ENCODE measurements around the gene ADAD2.

ADAD2 gene

GRCh38 chr16:84169765-84170310 is 21.1 kb upstream of the ADAD2 start:
- H3K4me1 ChIP-seq (ENCODE audit: low read depth, poor library complexity, severe bottlenecking) = peaks cover 4% of the 10 kb centered on the region
- no peak overlapping the region for H2AFZ ChIP-seq (ENCODE audit: low read depth)
- no peaks in the 10 kb centered on the region for H3K27me3 ChIP-seq (ENCODE audit: insufficient read depth, low read depth)
- no peaks in the 10 kb centered on the region for H3K36me3 ChIP-seq (ENCODE audit: insufficient read depth)
- H4K20me1 ChIP-seq (ENCODE audit: insufficient read depth) = no peaks in the 10 kb centered on the region
- H3K9ac ChIP-seq = no peak overlapping the region
- no peak overlapping the region for H3K4me3 ChIP-seq (IDR thresholded peaks at IDR 0.05; ENCODE audit: insufficient read depth, low read depth, low read length)
- no peak overlapping the region for H3K4me2 ChIP-seq
- TF ChIP-seq, protein P1, sequence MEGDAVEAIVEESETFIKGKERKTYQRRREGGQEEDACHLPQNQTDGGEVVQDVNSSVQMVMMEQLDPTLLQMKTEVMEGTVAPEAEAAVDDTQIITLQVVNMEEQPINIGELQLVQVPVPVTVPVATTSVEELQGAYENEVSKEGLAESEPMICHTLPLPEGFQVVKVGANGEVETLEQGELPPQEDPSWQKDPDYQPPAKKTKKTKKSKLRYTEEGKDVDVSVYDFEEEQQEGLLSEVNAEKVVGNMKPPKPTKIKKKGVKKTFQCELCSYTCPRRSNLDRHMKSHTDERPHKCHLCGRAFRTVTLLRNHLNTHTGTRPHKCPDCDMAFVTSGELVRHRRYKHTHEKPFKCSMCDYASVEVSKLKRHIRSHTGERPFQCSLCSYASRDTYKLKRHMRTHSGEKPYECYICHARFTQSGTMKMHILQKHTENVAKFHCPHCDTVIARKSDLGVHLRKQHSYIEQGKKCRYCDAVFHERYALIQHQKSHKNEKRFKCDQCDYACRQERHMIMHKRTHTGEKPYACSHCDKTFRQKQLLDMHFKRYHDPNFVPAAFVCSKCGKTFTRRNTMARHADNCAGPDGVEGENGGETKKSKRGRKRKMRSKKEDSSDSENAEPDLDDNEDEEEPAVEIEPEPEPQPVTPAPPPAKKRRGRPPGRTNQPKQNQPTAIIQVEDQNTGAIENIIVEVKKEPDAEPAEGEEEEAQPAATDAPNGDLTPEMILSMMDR (conservative IDR thresholded peaks at IDR 0.05; ENCODE audit: low read depth, low read length) = no peak
- H3K27ac ChIP-seq = no peak overlapping the region
- no peaks in the 10 kb centered on the region for H3K79me2 ChIP-seq (ENCODE audit: insufficient read depth, low read depth)

- peaks cover 16% of the 10 kb centered on the region for H3K4me1 ChIP-seq (ENCODE audit: low read depth, poor library complexity, severe bottlenecking)
- no peak overlapping the region for H3K4me2 ChIP-seq
- no peak overlapping the region for H3K27ac ChIP-seq
- H3K4me3 ChIP-seq (IDR thresholded peaks at IDR 0.05; ENCODE audit: insufficient read depth, low read depth, low read length) = no peak overlapping the region
- H3K9ac ChIP-seq = no peak overlapping the region
- H2AFZ ChIP-seq (ENCODE audit: low read depth) = no peak overlapping the region
- no peaks in the 10 kb centered on the region for H4K20me1 ChIP-seq (ENCODE audit: insufficient read depth)
- TF ChIP-seq, protein P1 (conservative IDR thresholded peaks at IDR 0.05; ENCODE audit: low read depth, low read length) = no peak
- H3K36me3 ChIP-seq (ENCODE audit: insufficient read depth) = no peaks in the 10 kb centered on the region
- no peaks in the 10 kb centered on the region for H3K27me3 ChIP-seq (ENCODE audit: insufficient read depth, low read depth)
- H3K79me2 ChIP-seq (ENCODE audit: insufficient read depth, low read depth) = no peaks in the 10 kb centered on the region
These were observed 16.6 kb upstream of the ADAD2 start for GRCh38 chr16:84174396-84174795.

GRCh38 chr16:84175350-84176081 is 15.4 kb upstream of the ADAD2 start:
- H4K20me1 ChIP-seq (ENCODE audit: insufficient read depth) = no peaks in the 10 kb centered on the region
- H3K36me3 ChIP-seq (ENCODE audit: insufficient read depth) = no peaks in the 10 kb centered on the region
- H3K9ac ChIP-seq = peak overlapping the region; percentile 31; the same call in 1 of the 2 replicates
- H3K27me3 ChIP-seq (ENCODE audit: insufficient read depth, low read depth) = no peaks in the 10 kb centered on the region
- peaks cover 16% of the 10 kb centered on the region for H3K4me1 ChIP-seq (ENCODE audit: low read depth, poor library complexity, severe bottlenecking)
- TF ChIP-seq, protein P1 (conservative IDR thresholded peaks at IDR 0.05; ENCODE audit: low read depth, low read length) = peak; percentile 91
- peak overlapping the region; percentile 75; the same call in 1 of the 2 replicates for H2AFZ ChIP-seq (ENCODE audit: low read depth)
- peak overlapping the region; percentile 51; the same call in 1 of the 2 replicates for H3K4me2 ChIP-seq
- no peak overlapping the region for H3K4me3 ChIP-seq (IDR thresholded peaks at IDR 0.05; ENCODE audit: insufficient read depth, low read depth, low read length)
- no peaks in the 10 kb centered on the region for H3K79me2 ChIP-seq (ENCODE audit: insufficient read depth, low read depth)
- H3K27ac ChIP-seq = no peak overlapping the region

GRCh38 chr16:84176192-84177053 is 14.5 kb upstream of the ADAD2 start:
- H3K9ac ChIP-seq = no peak overlapping the region
- TF ChIP-seq, protein P1 (conservative IDR thresholded peaks at IDR 0.05; ENCODE audit: low read depth, low read length) = no peak
- H3K36me3 ChIP-seq (ENCODE audit: insufficient read depth) = no peaks in the 10 kb centered on the region
- no peaks in the 10 kb centered on the region for H3K79me2 ChIP-seq (ENCODE audit: insufficient read depth, low read depth)
- H3K4me2 ChIP-seq = no peak overlapping the region
- H3K27ac ChIP-seq = no peak overlapping the region
- H4K20me1 ChIP-seq (ENCODE audit: insufficient read depth) = no peaks in the 10 kb centered on the region
- H3K4me3 ChIP-seq (IDR thresholded peaks at IDR 0.05; ENCODE audit: insufficient read depth, low read depth, low read length) = no peak overlapping the region
- H3K4me1 ChIP-seq (ENCODE audit: low read depth, poor library complexity, severe bottlenecking) = peaks cover 16% of the 10 kb centered on the region
- H3K27me3 ChIP-seq (ENCODE audit: insufficient read depth, low read depth) = no peaks in the 10 kb centered on the region
- H2AFZ ChIP-seq (ENCODE audit: low read depth) = no peak overlapping the region
